Activated CD8-positive, alpha-beta memory T cell treated with anti-CD3 and anti-CD28 coated beads, Interleukin-2, amount 50 U/mL, for 24 hours (primary cell): ENCODE data around the gene LVRN.

ENCODE experiments used
- DNase-seq: peaks from one replicate; pipeline ENCODE4 v3.0.0-alpha.2; 2020; ENCODE audit errors: extremely low read depth

The LVRN gene

DNA sequence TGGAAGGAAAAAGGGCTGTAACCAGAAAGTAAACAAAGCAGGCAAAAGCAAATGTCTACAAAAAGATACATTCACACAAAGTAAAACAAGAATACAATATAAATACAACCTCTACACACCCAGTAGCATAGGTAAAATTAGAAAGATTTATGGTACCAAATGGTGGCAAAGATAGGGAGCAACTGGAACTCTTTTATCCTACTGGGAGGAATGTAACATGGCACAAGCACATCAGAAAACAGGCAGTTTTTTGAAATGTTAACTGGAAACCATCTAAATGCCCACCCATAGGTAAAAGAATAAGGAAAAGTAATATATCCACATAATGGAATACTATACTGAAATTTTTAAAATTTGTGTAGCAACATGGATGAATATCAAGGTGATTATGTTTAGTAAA is 61.3 kb downstream of the LVRN start:
- DNase-seq: no peak

DNA sequence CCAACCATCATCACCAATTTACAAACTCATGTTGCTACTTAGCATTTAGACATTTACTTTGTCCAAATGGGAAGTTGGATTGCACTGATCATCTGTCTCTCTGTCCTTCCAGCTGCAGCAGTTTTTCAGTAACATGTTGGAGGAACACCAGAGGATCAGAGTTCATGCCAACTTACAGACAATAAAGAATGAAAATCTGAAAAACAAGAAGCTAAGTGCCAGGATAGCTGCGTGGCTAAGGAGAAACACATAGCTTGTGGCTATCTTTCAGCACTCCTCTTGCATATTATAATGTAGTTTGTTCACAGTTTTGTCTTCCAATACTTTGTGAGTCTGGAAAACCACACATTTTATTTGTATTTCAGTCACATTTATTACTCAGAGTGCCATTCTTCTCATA is 63.6 kb downstream of the LVRN start:
- DNase-seq: no peak

DNA sequence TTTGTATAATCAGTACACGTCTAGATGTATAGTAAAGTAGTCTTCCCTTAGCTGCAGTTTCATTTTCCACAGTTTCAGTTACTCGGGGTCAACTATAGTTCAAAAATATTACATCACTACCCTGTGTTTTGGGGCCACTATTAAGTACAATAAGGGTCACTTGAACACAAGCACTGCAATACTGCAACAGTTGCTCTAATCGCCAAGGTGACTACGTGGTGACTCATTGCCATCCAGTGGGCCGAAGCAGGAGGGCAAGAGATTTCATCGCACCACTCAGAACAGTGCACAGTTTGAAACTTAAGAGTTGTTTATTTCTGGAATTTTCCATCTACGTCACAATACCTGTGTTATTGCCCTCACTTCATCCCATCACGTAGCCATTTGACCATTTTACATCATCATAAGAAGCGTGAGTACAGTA is 69.8 kb downstream of the LVRN start, which contains the start of gene ARL14EPL:
Gene ARL14EPL (plus strand): TSS at position 379 of the 424 bp plus-strand sequence. CDS start 18,994 bp downstream, outside the sequence.
- DNase-seq: no peak

DNA sequence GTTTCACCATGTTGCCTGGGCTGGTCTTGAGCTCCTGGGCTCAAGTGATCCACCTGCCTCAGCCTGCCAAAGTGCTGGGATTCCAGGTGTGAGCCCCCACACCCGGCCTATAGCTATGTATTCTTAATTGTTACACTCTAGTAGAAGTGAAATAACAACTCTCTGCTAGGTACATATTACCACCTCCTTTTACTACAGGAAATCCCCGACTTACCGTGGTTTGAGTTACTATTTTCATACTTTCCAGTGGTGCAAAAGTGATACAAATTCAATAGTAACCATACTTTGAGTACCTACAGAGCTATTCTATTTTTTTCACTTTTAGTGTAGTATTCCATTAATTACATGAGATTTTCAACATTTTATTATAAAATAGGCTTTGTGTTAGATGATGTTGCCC is 70.7 kb downstream of the LVRN start:
- DNase-seq: no peak

DNA sequence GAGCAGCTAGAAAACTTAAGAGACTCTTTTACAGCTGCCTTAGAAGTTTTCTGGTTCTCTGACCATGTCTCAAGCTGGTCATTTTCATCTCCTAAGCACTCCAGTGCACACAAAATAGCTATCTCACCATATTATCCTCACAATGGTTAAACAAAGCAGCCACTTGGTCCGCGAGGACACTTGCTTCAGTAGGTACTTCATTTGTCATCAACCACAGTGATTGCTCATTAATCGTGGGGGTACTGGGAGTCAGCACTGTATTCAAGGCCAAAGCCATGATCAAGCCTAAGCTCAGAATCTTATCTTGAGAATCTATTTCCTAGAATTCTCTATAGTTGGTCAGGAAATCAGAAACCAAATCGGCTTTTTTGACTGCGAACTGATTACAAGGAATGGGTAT is 72.8 kb downstream of the LVRN start:
- no peak for DNase-seq

DNA sequence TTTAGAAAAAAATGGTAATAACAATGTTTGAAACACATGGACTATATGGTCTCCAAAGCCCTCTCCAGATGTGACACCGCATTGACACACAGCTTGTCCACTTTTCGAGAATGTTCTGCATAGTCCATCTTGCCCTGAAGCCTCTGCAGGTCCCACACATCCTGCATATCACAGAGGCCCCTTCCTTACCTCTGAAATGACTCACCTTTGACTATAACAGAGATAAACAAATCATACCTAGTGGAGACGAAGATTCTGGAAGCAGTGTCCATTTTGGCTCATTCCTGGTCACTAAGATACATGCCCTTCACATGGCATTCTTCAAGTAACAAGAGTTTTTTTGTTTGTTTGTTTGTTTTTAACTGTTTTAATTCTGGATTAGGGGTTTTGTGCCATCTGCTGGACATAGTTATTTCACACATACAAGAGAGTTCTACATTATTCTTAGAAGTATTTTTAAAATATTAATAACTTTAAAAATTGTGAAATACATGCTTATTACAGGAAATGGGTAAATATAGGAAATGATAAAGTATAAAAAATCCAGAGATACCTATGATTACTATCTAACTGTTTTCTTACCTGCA is 75.1 kb downstream of the LVRN start:
- no peak for DNase-seq

DNA sequence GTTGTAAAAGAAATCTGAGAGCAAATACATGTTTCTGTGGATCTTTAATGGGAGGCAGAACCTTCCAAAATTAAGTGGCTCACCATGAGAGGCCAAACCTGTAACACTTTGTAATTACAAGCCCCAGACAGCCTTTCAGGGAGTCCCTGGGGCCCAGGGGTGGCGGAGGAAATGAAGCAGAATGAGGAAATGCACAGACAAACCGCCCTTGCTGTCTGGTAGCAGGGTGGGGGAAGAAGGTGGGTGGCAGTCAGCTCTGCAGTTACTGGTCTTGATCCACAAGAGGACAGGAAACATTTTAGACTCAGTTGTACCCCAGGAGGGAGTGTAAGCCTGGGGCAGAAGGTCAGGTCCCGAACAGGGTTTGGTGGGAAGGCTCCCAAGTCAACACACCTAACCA is 76.5 kb downstream of the LVRN start:
- no peak for DNase-seq

DNA sequence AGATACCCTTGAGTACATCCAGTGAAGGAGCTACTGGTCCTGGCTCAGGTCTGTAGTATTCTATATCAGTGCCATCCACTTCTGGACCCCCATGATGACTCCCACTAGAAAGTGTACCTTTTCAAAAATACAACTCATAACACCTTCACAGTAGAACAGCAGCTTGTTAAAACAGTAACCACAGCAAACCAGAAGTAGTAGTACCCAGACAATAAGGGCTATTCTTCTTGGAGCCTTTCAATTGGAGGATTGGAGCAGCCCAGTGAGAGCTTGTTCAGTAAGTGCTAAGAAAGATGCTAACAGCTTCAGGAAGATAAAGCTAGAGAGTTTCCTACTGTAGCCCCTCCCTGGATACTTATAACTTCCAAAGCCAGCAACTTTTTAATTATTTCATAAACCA is 80.1 kb downstream of the LVRN start:
- no peak for DNase-seq

DNA sequence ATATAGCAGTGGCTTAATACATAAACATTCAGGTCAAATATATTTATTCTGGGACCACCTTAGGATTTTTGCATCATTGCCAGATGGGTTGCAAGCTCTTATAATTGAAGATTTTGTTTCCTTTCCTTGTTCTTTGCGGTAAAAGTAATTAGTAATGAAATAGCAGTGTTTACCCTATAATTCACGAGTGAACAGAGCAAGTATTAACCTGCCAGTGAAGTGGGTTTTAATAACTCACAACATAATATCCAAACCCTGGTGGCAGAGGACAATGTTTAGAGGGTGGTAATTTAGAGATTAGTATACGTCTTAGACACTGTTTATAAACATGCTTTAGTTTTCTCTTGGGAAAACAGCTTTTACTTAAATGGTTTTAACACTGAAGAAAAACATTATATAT is 81.8 kb downstream of the LVRN start:
- DNase-seq: no peak

DNA sequence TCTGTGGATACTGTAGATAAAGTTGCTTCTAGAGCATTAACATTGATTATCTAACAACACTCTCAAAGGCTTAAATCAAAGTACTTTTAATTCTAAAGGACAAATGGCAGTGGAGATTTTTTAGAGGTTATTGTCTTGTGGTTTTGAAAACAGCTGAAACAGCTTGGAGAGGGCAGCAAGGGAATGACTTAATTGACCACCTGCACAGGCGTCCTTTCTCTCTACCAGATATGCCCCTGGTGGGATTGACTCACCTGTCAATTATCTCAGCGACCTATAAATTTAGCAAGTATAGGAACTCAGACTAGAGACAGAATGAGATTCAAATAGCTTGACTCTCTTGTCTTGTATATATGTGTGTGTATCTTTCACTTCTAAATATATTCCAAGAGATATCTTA is 83.5 kb downstream of the LVRN start:
- DNase-seq: no peak

DNA sequence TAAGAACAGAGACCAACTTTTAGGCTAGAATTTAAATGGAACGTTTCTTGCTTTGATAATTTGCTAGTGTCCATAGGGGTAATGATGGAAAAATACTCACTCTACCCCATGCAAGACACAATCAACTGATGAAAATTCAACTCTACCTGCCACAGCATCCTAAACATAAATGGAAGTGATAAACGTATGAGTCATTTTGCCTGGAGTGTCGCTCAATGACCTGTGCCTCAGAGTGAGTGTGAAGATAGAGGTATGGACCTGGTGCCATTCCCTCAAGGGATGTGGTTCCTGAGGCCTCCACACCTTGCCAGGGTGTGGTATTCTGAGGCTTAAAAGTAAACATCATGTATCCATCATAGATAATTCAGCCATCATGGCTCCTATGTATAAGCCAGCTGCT is 84.0 kb downstream of the LVRN start:
- DNase-seq: no peak

DNA sequence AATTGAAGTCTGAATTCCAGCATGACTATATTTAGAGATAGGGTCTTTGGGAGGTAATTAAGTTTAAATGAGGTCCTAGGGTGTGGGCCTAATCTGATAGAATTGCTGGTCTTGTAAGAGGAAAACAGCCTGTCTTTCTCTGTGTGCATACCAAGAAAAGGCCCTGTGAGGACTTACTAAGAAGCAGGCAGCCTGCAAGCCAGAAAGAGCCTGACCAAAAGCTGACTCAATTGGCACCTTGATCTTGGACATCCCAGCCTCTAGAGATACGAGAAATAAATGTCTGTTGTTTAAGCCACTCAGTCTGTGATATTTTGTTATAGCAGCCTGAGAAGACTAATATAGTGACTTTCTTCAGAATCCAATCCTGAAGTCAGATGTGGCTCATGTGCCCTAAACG is 84.5 kb downstream of the LVRN start:
- no peak for DNase-seq

DNA sequence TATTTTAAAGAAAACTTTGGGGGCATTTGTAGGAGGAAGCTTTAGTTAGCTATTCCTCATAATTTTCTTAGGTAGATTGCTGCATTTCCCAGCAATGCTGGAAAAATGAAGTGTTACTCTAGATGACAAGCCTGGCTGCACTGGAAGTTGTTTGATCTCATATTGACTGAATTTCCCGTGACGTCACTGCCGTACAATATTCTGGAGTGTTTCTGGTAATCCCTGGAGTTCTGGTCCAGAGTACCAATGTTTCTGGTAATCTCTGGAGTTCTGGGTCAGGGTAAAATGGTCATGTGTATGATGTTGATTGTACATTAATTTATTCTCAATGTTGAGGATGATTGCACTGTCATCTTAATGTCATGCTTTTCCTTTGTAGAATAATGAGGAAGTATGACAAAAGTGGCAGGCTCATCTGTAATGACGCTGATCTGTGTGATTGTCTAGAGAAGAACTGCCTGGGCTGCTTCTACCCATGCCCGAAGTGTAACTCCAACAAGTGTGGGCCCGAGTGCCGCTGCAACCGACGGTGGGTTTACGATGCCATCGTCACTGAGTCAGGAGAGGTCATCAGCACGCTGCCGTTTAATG is 96.2 kb downstream of the LVRN start:
- no peak for DNase-seq

DNA sequence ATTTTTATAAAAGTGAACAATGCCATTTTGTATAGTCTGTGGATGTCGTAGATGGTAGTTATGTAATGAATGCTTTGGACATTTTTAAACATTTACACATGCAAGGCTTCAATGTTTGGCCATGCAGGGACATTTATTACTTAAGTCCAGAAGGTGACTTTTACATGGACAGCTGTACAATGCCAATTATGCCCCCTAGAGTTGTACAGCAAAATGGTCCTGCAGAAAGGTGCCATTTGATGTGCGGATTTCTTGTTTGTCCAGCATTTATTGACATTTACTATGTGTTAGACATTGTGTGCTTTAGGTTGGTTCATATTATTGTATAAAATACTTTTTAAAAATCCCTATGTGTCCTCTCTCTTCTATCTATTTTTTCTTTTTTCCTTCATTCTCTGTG is 100.1 kb downstream of the LVRN start:
- DNase-seq: no peak

DNA sequence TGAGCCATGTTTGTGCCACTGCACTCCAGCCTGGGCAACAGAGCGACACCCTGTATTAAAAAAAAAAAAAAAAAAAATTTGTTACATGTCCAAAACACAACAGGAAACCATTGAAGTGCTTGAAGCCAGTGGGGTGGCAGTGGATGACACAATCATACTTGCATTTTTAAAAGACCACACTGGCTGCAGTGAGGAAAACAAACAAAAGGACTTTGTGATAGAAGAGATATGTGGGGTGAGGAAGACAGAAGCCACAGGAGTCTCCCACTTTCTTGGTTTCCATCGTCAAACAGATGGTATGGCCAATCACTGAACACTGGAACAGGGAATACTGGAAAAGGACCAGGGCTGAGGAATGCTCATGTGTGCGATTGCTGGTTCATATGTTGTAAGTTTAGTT is 101.7 kb downstream of the LVRN start:
- DNase-seq: no peak

DNA sequence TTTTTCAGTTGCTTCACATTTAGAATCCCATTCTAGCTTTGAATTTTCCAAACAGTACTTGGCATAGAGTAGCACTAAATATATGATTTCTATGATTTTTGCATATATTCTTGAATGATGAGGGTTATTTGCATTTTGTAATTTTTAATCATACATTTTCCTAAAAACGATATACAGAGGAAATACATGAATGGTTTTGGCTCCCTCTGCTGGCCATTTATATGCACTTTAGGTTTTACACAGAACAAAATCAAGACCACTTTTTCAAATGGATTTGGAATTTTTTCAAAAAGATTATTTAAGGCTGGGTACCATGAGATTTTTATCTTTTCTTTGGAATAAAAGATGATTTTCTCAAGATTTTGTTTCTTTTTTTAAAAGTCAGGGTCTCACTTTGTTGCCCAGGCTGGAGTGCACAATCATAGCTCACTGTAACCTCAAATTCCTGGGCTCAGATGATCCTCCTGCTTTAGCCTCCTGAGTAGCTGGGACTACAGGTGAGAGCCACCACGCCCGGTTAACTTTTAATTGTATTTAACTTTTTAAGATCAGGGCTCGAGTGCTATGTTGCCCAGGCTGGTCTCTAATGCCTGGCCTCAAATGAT is 105.9 kb downstream of the LVRN start:
- no peak for DNase-seq

DNA sequence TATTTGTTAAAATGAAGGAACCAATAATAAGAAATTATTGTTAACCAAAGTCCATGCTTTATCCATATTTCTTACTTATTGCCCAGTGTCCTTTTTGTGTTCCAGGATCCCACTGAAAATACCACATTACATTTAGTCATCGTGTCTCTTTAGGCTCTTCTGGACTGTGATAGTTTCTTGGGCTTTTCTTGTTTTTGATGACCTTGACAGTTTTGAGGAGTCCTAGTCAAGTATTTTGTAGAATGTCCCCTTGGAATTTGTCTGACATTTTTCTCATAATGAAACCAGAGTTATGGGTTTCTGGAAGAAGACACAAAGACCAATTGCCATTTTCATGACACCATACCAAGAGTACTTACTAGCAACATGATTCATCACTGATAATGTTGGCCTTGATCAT is 108.9 kb downstream of the LVRN start:
- no peak for DNase-seq

DNA sequence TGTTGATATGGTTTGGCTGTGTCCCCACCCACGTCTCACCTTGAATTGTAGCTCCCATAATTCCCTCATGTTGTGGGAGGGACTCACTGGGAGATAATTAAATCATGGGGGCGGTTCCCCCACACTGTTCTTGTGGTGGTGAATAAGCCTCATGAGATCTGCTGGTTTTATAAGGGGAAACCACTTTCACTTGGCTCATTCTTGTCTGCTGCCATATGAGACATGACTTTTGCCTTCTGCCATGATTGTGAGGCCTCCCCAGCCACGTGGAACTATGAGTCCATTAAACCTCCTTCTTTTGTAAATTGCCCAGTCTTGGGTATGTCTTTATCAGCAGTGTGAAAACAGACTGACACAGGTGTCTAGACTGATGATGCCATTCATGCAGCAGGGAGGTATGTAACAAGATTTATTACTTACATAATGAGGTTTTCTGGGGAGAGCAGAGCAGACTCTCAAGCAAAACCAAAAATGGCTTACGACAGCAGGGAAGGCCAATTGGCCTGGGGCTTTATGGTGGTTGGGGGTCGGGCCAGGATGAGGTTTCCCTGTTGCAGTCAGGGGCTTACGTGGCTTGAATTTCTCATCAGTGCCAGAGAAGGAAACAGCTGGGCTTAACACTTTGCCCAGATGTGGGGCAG is 113.0 kb downstream of the LVRN start:
- no peak for DNase-seq

DNA sequence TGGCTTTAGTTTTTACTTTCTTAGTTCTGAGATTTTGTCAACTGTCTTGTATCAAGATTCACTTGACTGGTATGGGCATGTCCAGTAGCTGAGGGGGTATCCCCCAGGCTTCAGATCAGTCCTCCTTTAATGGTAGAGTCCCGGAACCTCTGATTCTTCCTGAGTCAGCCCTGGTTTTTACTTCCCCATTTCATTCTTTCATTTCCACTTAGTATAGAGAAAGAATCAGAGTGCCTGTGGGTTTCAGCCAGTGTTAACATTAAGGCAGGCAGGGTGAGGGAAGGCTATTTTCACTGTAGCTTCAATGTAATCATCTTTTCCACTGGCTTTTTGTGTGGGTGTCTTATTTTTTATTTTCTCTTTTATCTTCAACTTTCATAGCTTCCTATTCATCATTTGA is 114.2 kb downstream of the LVRN start:
- DNase-seq: no peak
